Chondrocyte (in vitro differentiated cells): ENCODE data around the gene LHFPL3. TPM values are rescaled to one million over a fixed set of nuclear protein-coding genes. Genes with fewer than 3 reads are reported as not detected.

Experiments
- DNase-seq: peaks from one replicate; pipeline ENCODE4 v3.0.0; 2021; ENCODE audit warnings: mixed read lengths, low spot score
- H3K27ac Mint-ChIP-seq: one replicate; pipeline ENCODE4 v1.8.0; 2021; ENCODE audit warnings: mild to moderate bottlenecking, moderate library complexity, mixed read lengths; ENCODE audit not compliant: unreplicated experiment
- H3K27me3 Mint-ChIP-seq: 2 replicates; pipeline ENCODE4 v1.8.0; 2021; ENCODE audit warnings: low read depth, mixed read lengths
- H3K36me3 Mint-ChIP-seq: 2 replicates; pipeline ENCODE4 v1.8.0; 2021; ENCODE audit warnings: low read depth, mixed read lengths
- H3K4me1 Mint-ChIP-seq: 2 replicates; pipeline ENCODE4 v1.8.0; 2021; ENCODE audit warnings: low read depth, mild to moderate bottlenecking, mixed read lengths
- H3K4me3 Mint-ChIP-seq: one replicate; pipeline ENCODE4 v1.8.0; 2021; ENCODE audit warnings: mild to moderate bottlenecking, moderate library complexity, mixed read lengths; ENCODE audit not compliant: unreplicated experiment
- H3K9me3 Mint-ChIP-seq: 2 replicates; pipeline ENCODE4 v1.8.0; 2021; ENCODE audit warnings: low read depth, mixed read lengths
- total RNA-seq: library from RNA; stranded (reverse); gene quantifications from 3 replicates; pipeline ENCODE4 v1.2.1, GENCODE V29; 2021
- TF ChIP-seq, protein P1 (sequence below): fragments of 200-600 bp; sonication (generic); IDR thresholded peaks from 2 replicates; pipeline ENCODE4 v1.5.0; 2021; ENCODE audit warnings: antibody characterized with exemption, mild to moderate bottlenecking, moderate library complexity

The LHFPL3 gene
- total RNA-seq, 1 donor from 2014 or later, result not detected

GRCh38 chr7:104883718-104884452 is 555.5 kb downstream of the LHFPL3 start:
- H3K9me3 Mint-ChIP-seq, result peaks cover 3% of the 10 kb centered on the region
- no peak for DNase-seq
- no peak overlapping the region for H3K4me3 Mint-ChIP-seq
- H3K36me3 Mint-ChIP-seq, result no peaks in the 10 kb centered on the region
- peak overlapping the region; percentile 62 for H3K27ac Mint-ChIP-seq
- peaks cover 14% of the 10 kb centered on the region for H3K4me1 Mint-ChIP-seq
- TF ChIP-seq, protein P1, sequence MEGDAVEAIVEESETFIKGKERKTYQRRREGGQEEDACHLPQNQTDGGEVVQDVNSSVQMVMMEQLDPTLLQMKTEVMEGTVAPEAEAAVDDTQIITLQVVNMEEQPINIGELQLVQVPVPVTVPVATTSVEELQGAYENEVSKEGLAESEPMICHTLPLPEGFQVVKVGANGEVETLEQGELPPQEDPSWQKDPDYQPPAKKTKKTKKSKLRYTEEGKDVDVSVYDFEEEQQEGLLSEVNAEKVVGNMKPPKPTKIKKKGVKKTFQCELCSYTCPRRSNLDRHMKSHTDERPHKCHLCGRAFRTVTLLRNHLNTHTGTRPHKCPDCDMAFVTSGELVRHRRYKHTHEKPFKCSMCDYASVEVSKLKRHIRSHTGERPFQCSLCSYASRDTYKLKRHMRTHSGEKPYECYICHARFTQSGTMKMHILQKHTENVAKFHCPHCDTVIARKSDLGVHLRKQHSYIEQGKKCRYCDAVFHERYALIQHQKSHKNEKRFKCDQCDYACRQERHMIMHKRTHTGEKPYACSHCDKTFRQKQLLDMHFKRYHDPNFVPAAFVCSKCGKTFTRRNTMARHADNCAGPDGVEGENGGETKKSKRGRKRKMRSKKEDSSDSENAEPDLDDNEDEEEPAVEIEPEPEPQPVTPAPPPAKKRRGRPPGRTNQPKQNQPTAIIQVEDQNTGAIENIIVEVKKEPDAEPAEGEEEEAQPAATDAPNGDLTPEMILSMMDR, result peak; percentile 97
- peaks cover 15% of the 10 kb centered on the region for H3K27me3 Mint-ChIP-seq

DNA sequence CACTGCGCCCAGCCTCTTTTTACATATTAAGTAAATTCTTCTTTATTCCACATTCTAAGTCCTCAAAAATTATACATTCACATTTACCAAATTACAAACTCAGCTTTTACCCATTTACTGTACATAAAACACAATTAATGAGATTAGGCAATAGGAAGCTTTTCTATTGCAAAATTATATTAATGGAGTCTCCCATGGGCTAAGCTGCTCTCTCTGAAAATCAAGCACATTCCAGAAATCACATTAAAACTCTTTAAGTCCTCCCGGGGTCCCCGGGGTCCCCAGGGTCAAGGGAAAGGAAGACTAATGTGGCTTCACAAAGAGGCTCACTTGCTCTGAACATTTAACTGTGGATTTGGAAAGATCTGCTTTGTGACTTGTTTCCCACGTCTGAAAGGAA is 558.2 kb downstream of the LHFPL3 start:
- no peak for DNase-seq
- Mint-ChIP-seq H3K36me3 (no peaks in the 10 kb centered on the region), H3K4me1 (peaks cover 14% of the 10 kb centered on the region), H3K27me3 (peaks cover 20% of the 10 kb centered on the region), H3K9me3 (no peaks in the 10 kb centered on the region), H3K27ac (no peak overlapping the region), H3K4me3 (no peak overlapping the region)
- TF ChIP-seq, protein P1, result no peak

DNA sequence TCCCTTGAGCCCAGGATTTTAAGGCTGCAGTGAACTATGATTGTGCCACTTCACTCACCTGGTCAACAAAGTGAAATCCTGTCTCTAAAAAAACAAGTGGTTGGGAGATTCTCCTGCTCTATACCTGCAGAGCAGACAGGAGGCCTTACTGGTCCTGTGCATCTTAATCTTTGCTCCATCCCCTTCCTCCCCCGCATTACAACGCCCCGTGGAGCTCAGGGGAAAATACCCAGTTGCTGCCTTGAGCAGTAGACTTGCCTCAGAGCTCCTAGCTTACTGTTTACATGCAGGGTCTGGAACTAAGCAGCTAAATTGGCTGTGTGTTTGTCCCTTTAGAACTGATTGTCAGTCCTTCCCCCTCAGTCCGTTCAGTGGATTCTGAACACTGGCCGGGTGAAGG is 561.8 kb downstream of the LHFPL3 start:
- Mint-ChIP-seq H3K27ac (no peak overlapping the region), H3K4me3 (no peak overlapping the region), H3K36me3 (no peaks in the 10 kb centered on the region), H3K27me3 (peaks cover 23% of the 10 kb centered on the region), H3K9me3 (no peaks in the 10 kb centered on the region), H3K4me1 (no peaks in the 10 kb centered on the region)
- TF ChIP-seq, protein P1, result no peak
- DNase-seq, result no peak

GRCh38 chr7:104891949-104892348 is 563.5 kb downstream of the LHFPL3 start:
- no peak for DNase-seq
- H3K4me1 Mint-ChIP-seq, result no peaks in the 10 kb centered on the region
- H3K9me3 Mint-ChIP-seq, result no peaks in the 10 kb centered on the region
- H3K36me3 Mint-ChIP-seq, result no peaks in the 10 kb centered on the region
- no peak overlapping the region for H3K4me3 Mint-ChIP-seq
- TF ChIP-seq, protein P1, result no peak
- peaks cover 21% of the 10 kb centered on the region for H3K27me3 Mint-ChIP-seq
- no peak overlapping the region for H3K27ac Mint-ChIP-seq

DNA sequence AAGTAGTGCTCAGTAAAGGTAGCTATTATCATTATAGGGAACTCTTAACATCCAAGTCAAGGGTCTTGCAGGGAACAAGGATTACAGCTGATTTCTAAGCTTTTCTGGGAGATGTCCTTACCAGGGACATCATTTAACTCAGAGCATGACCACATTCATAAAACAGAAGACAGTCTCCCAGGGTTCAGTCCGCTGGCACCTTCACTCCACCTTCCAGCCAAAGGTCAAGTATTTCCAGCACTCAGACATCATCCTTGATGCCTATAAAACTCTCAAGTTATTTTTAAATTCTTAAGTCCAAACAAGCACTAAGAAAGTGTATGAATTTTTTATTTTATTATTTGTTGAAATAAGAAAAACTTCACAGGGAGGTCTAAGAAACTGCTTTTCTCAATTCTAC is 565.9 kb downstream of the LHFPL3 start:
- no peaks in the 10 kb centered on the region for H3K36me3 Mint-ChIP-seq
- no peak overlapping the region for H3K27ac Mint-ChIP-seq

More for the DNA sequence above, 565.9 kb downstream of the LHFPL3 start:
- H3K9me3 Mint-ChIP-seq, result no peaks in the 10 kb centered on the region
- H3K27me3 Mint-ChIP-seq, result peaks cover 20% of the 10 kb centered on the region
- no peak overlapping the region for H3K4me3 Mint-ChIP-seq
- no peak for DNase-seq
- H3K4me1 Mint-ChIP-seq, result no peaks in the 10 kb centered on the region
- TF ChIP-seq, protein P1, result no peak
